Esophagus squamous epithelium (tissue), 5 donors: ENCODE measurements around the gene TRIM24. TPM values are rescaled to one million over a fixed set of nuclear protein-coding genes. Genes with fewer than 3 reads are reported as not detected.

Experiments used
- DNase-seq: peaks from one replicate; lab custom pipeline; 2025; lab: John Stamatoyannopoulos, UW
- H3K27ac ChIP-seq, 4 donors: fragments of 200-600 bp; sonication (generic); one replicate each; pipeline ENCODE4 v1.5.1; 2016 to 2019; ENCODE audit warnings: mild to moderate bottlenecking in 1 of 4
- H3K27me3 ChIP-seq, 4 donors: fragments of 200-600 bp; sonication (generic); 1 replicate in 3 of 4; 2 replicates in 1 of 4; pipeline versions ENCODE4 v1.5.1 to v1.6.0; 2017 to 2021; ENCODE audit warnings: antibody characterized with exemption in 1 of 4
- H3K36me3 ChIP-seq, 3 donors: fragments of 200-600 bp; sonication (generic); one replicate each; pipeline ENCODE4 v1.5.1; 2016 to 2019
- H3K4me1 ChIP-seq, 3 donors: fragments of 200-600 bp; sonication (generic); one replicate each; pipeline ENCODE4 v1.5.1; 2017 to 2019
- H3K4me3 ChIP-seq, 4 donors: fragments of 200-600 bp; sonication (generic); 1 replicate in 3 of 4; 2 replicates in 1 of 4; pipeline ENCODE4 v1.5.1; 2016 to 2019; ENCODE audit warnings: mild to moderate bottlenecking in 2 of 4, moderate library complexity in 1 of 4
- H3K9me3 ChIP-seq, 3 donors: fragments of 200-600 bp; sonication (generic); one replicate each; pipeline ENCODE4 v1.5.1; 2016 to 2019
- POLR2A ChIP-seq, 4 donors: fragments of 450-650 bp; IDR thresholded peaks; one replicate each; pipeline ENCODE4 v1.6.1; 2017; ENCODE audit warnings: antibody characterized with exemption in 4 of 4, mild to moderate bottlenecking in 4 of 4, moderate library complexity in 3 of 4
- WGBS, 2 donors: methylation state at CpG; one replicate each; pipeline ENCODE4 v1.1.5; 2018; 5-methylcytosine and 5-hydroxymethylcytosine counted together
- intact Hi-C: fragments of 100-400 bp; cut with DNase I; formaldehyde crosslinking; loops from one replicate; pipeline ENCODE4 v1.15.0; 2022
- total RNA-seq, 4 donors: library from RNA; depleted of rRNA; stranded (reverse); fragments of >200 nt; gene quantifications; one replicate each; pipeline ENCODE4 v1.1.0, GENCODE V29; 2016
- TF ChIP-seq, protein P1 (sequence below), 6 experiments: fragments of 450-650 bp in 4 of 6; fragments of 200-600 bp in 2 of 6; sonication (generic) in 2 of 6; IDR thresholded peaks; one replicate each; pipeline ENCODE4 v1.5.1; 2016 to 2019; ENCODE audit warnings: antibody characterized with exemption in 6 of 6, mild to moderate bottlenecking in 4 of 6, moderate library complexity in 4 of 6
- donor health status: DM: yes; HTN: yes; CAD: no.

TRIM24 gene
- total RNA-seq, 4 donors from 2014 or later: 8.3 to 17.5 (median 15.0) TPM

DNA sequence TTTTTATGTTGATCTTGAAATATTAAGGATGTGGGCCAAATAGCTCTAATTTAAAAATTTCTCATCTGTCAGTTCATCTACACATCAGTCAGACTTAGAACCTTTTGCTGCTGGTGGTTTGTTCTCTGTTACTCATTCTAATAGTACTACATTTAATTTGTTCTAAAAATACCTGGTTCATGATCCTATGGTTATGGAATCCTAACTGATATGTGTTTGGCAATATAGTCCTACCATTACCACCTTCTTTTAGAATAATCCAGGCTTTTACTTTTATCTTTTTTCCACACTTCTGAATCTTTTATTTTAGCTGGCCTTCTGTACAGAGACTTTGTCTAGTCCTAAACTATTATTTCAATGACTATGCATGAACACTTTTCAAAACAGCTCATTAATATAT lies 124.2 kb downstream of the TRIM24 start:
- Histone ChIP-seq H3K27me3 (no peaks in the 10 kb centered on the region), H3K27ac (no peak overlapping the region), H3K4me3 (no peak overlapping the region), H3K4me1 (no peaks in the 10 kb centered on the region), H3K9me3 (no peaks in the 10 kb centered on the region), H3K36me3 (peaks cover 0 to 84% (median 5%) of the 10 kb centered on the region in 3 donors)
- no peak for TF ChIP-seq POLR2A (IDR thresholded peaks at IDR 0.05)
- TF ChIP-seq, protein P1, sequence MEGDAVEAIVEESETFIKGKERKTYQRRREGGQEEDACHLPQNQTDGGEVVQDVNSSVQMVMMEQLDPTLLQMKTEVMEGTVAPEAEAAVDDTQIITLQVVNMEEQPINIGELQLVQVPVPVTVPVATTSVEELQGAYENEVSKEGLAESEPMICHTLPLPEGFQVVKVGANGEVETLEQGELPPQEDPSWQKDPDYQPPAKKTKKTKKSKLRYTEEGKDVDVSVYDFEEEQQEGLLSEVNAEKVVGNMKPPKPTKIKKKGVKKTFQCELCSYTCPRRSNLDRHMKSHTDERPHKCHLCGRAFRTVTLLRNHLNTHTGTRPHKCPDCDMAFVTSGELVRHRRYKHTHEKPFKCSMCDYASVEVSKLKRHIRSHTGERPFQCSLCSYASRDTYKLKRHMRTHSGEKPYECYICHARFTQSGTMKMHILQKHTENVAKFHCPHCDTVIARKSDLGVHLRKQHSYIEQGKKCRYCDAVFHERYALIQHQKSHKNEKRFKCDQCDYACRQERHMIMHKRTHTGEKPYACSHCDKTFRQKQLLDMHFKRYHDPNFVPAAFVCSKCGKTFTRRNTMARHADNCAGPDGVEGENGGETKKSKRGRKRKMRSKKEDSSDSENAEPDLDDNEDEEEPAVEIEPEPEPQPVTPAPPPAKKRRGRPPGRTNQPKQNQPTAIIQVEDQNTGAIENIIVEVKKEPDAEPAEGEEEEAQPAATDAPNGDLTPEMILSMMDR (IDR thresholded peaks at IDR 0.05): no peak
- intact Hi-C loops: no loop called here
- DNase-seq: no peak

DNA sequence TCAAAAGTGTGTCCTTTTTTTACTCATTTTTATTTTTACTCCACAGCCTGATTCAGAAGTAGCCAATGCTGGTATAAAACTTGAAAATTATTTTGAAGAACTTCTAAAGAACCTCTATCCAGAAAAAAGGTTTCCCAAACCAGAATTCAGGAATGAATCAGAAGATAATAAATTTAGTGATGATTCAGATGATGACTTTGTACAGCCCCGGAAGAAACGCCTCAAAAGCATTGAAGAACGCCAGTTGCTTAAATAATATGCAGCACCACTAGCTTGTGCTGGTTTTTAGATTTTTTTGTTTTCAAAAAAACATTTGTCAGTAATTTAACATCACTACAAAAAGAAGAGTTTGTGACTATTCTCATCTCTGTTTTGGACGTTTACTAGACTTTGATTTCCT lies 124.6 kb downstream of the TRIM24 start:
- H3K4me3 ChIP-seq: no peak overlapping the region
- no peak for DNase-seq
- H3K36me3 ChIP-seq: peaks cover 0 to 80% (median 2%) of the 10 kb centered on the region in 3 donors
- no peaks in the 10 kb centered on the region for H3K4me1 ChIP-seq
- H3K27me3 ChIP-seq: no peaks in the 10 kb centered on the region
- intact Hi-C loops: no loop called here
- WGBS, 2 donors: 69 to 90% methylated on average over 4 of the region's 4 CpGs
- no peaks in the 10 kb centered on the region for H3K9me3 ChIP-seq
- no peak overlapping the region for H3K27ac ChIP-seq
- no peak for TF ChIP-seq POLR2A (IDR thresholded peaks at IDR 0.05)
- TF ChIP-seq, protein P1 (IDR thresholded peaks at IDR 0.05): no peak

DNA sequence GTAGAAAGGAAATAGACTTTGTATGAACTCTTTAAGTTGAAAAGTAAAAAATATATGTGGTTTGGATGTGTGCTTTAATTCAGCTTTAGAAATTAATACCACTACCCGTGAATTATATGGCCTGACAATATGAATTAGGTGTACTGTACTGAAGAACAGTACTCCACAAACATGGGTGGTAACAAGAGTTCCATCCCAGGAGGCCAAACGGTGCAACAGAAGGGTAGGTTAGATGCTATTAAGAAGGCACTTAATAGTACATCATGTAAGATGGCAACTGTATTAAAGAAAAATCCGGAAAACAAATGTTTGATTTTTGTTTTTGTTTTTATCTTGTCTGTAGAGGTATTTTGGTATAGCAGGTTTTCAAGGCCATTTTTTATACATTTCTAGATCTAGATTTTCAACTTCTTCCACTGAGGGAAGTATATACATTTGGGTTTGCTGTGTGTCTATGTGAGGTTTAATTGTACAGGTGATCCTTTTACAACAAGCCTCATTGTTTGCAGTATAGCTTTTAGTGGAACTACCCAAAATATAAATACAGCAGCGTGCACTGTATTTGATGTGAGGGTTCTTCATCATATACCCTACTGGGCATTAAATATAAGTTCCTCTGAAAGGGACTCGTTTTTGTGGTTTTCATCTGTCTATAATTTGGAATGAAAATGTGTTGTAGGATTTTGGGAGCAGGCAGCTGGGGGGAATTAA lies 125.4 kb downstream of the TRIM24 start:
- intact Hi-C loops: no loop called here
- H3K4me1 ChIP-seq: no peaks in the 10 kb centered on the region
- H3K27me3 ChIP-seq: no peaks in the 10 kb centered on the region
- TF ChIP-seq, protein P1 (IDR thresholded peaks at IDR 0.05): no peak
- no peak for TF ChIP-seq POLR2A (IDR thresholded peaks at IDR 0.05)
- peaks cover 0 to 72% (median 0%) of the 10 kb centered on the region in 3 donors for H3K36me3 ChIP-seq
- no peaks in the 10 kb centered on the region for H3K9me3 ChIP-seq
- no peak overlapping the region for H3K27ac ChIP-seq
- no peak overlapping the region for H3K4me3 ChIP-seq
- DNase-seq: no peak
- 73 to 86% methylated on average over 5 of the region's 5 CpGs for WGBS, 2 donors

DNA sequence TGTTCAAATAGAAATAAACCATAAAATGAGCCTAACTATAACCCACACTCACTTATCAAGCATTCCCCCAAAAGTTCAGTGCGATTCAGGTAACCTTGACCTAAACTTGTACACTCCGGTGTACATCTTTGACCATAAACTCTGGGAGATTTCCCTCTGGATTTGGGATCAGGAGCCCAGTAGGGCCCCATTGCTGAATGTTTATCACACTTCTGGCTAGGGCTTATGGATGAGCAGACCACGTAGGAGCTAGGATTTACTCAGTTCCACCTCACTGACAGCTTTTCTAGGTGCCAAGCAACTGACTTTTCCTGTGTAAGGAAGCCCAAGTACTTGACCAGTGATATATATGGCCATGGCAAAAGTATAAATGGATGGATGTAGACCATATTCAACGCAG lies 127.4 kb downstream of the TRIM24 start:
- H3K27ac ChIP-seq: no peak overlapping the region
- H3K4me3 ChIP-seq: no peak overlapping the region
- H3K27me3 ChIP-seq: no peaks in the 10 kb centered on the region
- 82% methylated on average over 4 of the region's 4 CpGs for WGBS, 2 donors
- DNase-seq: no peak
- H3K36me3 ChIP-seq: peaks cover 0 to 52% (median 0%) of the 10 kb centered on the region in 3 donors
- H3K9me3 ChIP-seq: no peaks in the 10 kb centered on the region
- TF ChIP-seq, protein P1 (IDR thresholded peaks at IDR 0.05): no peak
- no peak for TF ChIP-seq POLR2A (IDR thresholded peaks at IDR 0.05)
- no peaks in the 10 kb centered on the region for H3K4me1 ChIP-seq
- intact Hi-C loops: no loop called here

DNA sequence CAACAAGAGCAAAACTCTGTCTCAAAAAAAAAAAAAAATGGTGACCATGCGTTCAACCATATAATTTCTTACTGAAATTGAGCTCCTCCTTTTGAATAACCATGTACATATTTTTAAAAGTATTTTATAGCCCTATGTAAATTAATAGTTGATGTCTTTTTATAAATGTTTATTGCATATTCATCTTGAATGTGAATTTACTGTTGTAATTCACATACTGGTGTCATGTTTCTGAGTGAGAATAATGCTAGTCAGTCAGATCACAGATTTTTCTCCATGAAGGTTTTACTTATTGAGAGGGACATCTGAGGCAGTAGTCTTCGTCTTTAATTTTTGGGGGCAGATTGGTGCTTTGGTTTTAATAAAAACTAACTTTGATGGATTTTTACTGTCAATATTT lies 128.9 kb downstream of the TRIM24 start:
- no peak overlapping the region for H3K4me3 ChIP-seq
- TF ChIP-seq, protein P1 (IDR thresholded peaks at IDR 0.05): no peak
- no peak for TF ChIP-seq POLR2A (IDR thresholded peaks at IDR 0.05)
- intact Hi-C loops: no loop called here
- H3K27me3 ChIP-seq: no peaks in the 10 kb centered on the region
- no peak for DNase-seq
- H3K27ac ChIP-seq: no peak overlapping the region
- H3K9me3 ChIP-seq: no peaks in the 10 kb centered on the region
- 89 to 96% methylated on average over 2 of the region's 2 CpGs for WGBS, 2 donors
- H3K4me1 ChIP-seq: no peaks in the 10 kb centered on the region
- peaks cover 0 to 37% (median 0%) of the 10 kb centered on the region in 3 donors for H3K36me3 ChIP-seq
